Keratinocyte (primary cell): ENCODE results near the gene PRR14L. TPM values are rescaled to one million over a fixed set of nuclear protein-coding genes. Genes with fewer than 3 reads are reported as not detected.

Experiments used
- DNase-seq: peaks from one replicate; pipeline ENCODE4 v3.0.0-alpha.2; 2011; ENCODE audit warnings: low read depth, missing footprints, low spot score
- FAIRE-seq: peaks from 2 replicates; lab custom pipeline; 2011; peaks lifted over from hg19 to GRCh38; lab: Jason Lieb, UNC
- H2AFZ ChIP-seq: 2 replicates; pipeline ENCODE4 v1.6.0; 2012; ENCODE audit warnings: low read length, control low read depth, inconsistent platforms; ENCODE audit not compliant: control insufficient read depth
- H3K27ac ChIP-seq: 2 replicates; pipeline ENCODE4 v1.5.1; 2011; ENCODE audit warnings: low read length; ENCODE audit not compliant: control insufficient read depth, insufficient read depth
- H3K27me3 ChIP-seq: 3 replicates; pipeline ENCODE4 v1.6.0; 2011; ENCODE audit warnings: low read length; ENCODE audit not compliant: control insufficient read depth, insufficient read depth; ENCODE audit errors: extremely low read depth
- H3K36me3 ChIP-seq, 2 experiments: 2 replicates in 1 of 2; 3 replicates in 1 of 2; pipeline ENCODE4 v1.5.1; 2011; ENCODE audit warnings: low read length in 2 of 2, mild to moderate bottlenecking in 1 of 2; ENCODE audit not compliant: control insufficient read depth in 2 of 2, insufficient read depth in 2 of 2; ENCODE audit errors: extremely low read depth in 1 of 2
- H3K4me1 ChIP-seq: 3 replicates; pipeline ENCODE4 v1.5.1; 2011; ENCODE audit warnings: low read length; ENCODE audit not compliant: control insufficient read depth, insufficient read depth; ENCODE audit errors: extremely low read depth
- H3K4me2 ChIP-seq: 3 replicates; pipeline ENCODE4 v1.6.0; 2011; ENCODE audit warnings: low read depth, low read length; ENCODE audit not compliant: control insufficient read depth, insufficient read depth; ENCODE audit errors: extremely low read depth
- H3K4me3 ChIP-seq, 3 experiments: fragments of 200-600 bp in 1 of 3; sonication (generic) in 1 of 3; 2 replicates in 2 of 3; 3 replicates in 1 of 3; pipeline ENCODE4 v1.5.1; 2011 to 2016; ENCODE audit warnings: low read length in 3 of 3, mild to moderate bottlenecking in 3 of 3, control low read depth in 2 of 3, inconsistent platforms in 1 of 3, low read depth in 1 of 3, mixed read lengths in 1 of 3, mixed run types in 1 of 3, moderate library complexity in 1 of 3; ENCODE audit not compliant: control insufficient read depth in 2 of 3, insufficient read depth in 2 of 3; ENCODE audit errors: extremely low read depth in 1 of 3
- H3K79me2 ChIP-seq: 2 replicates; pipeline ENCODE4 v1.6.0; 2012; ENCODE audit warnings: low read length; ENCODE audit not compliant: control insufficient read depth, insufficient read depth
- H3K9ac ChIP-seq: 3 replicates; pipeline ENCODE4 v1.6.0; 2011; ENCODE audit warnings: low read length; ENCODE audit not compliant: control insufficient read depth, insufficient read depth; ENCODE audit errors: extremely low read depth
- H3K9me1 ChIP-seq: 3 replicates; pipeline ENCODE4 v1.6.0; 2011; ENCODE audit warnings: low read length; ENCODE audit not compliant: control insufficient read depth, insufficient read depth; ENCODE audit errors: extremely low read depth
- H3K9me3 ChIP-seq: 2 replicates; pipeline ENCODE4 v1.5.1; 2012; ENCODE audit warnings: low read depth, low read length; ENCODE audit not compliant: control insufficient read depth
- H4K20me1 ChIP-seq: 3 replicates; pipeline ENCODE4 v1.6.0; 2011; ENCODE audit warnings: low read length; ENCODE audit not compliant: control insufficient read depth, insufficient read depth; ENCODE audit errors: extremely low read depth
- EZH2 ChIP-seq: IDR thresholded peaks from one replicate; pipeline ENCODE4 v1.6.1; 2012; ENCODE audit warnings: inconsistent platforms, mild to moderate bottlenecking, low read length, moderate library complexity
- dilution Hi-C: fragments of 300-500 bp; cut with MboI; formaldehyde crosslinking; loops from one replicate; pipeline ENCODE4 v1.7.0; 2020; ENCODE audit warnings: low sequenced_read_pairs; ENCODE audit not compliant: extremely low pct_ligation_motif_present
- polyA plus RNA-seq, 5 experiments: library from polyadenylated mRNA; depleted of rRNA in 3 of 5; stranded (reverse) in 3 of 5; stranded (forward) in 1 of 5; unstranded in 1 of 5; fragments of >200 nt; gene quantifications; 1 replicate in 1 of 5; 2 replicates in 3 of 5; 3 replicates in 1 of 5; pipeline versions ENCODE4 v1.2.1 to v1.2.3, GENCODE V29; 2011 to 2012; ENCODE audit warnings: missing spikeins in 2 of 5, low read depth in 1 of 5, low replicate concordance in 1 of 5
- TF ChIP-seq, protein P1 (sequence below), 3 experiments: IDR thresholded peaks in 1 of 3; conservative IDR thresholded peaks in 1 of 3; optimal IDR thresholded peaks in 1 of 3; 2 replicates in 2 of 3; 3 replicates in 1 of 3; pipeline versions ENCODE3 to v1.5.1; 2011; ENCODE audit warnings: low read length in 3 of 3, mild to moderate bottlenecking in 3 of 3, moderate library complexity in 2 of 3, control low read depth in 1 of 3, inconsistent platforms in 1 of 3; ENCODE audit not compliant: insufficient read depth in 2 of 3; ENCODE audit errors: extremely low read depth in 1 of 3

Gene PRR14L
- polyA plus RNA-seq, 1 donor (not counting 4 experiments of a cell fraction or from before 2014, with no cell fraction given), result 13.6 TPM

DNA sequence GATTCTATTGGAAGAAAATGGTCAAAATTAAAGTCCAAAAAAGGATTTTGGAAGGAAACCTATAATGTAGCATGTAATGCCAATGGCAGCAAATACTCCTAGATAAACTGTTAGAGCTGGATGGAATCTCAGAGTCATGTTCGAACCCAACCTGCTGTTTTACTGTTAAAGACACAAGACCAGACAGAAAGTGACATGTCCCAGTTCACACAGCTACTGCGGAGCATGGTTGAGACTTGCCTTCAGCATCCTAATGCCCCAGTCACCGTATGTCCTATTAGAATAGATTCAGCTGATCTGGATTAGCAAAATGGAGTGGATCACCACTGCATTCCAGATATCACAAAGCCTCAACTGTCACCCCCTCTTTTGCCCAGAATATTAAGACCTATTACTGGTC, 102.9 kb downstream of the PRR14L start:
- Histone ChIP-seq H2AFZ (no peak overlapping the region), H3K9me3 (no peaks in the 10 kb centered on the region), H3K36me3 (peaks cover 9 to 20% of the 10 kb centered on the region in 2 experiments), H3K79me2 (peaks cover 61% of the 10 kb centered on the region), H3K27me3 (no peaks in the 10 kb centered on the region), H3K9ac (peak overlapping the region; percentile 73), H3K4me2 (peak overlapping the region; percentile 70), H3K4me1 (peaks cover 48% of the 10 kb centered on the region), H4K20me1 (no peaks in the 10 kb centered on the region), H3K9me1 (no peaks in the 10 kb centered on the region), H3K27ac (peak overlapping the region; percentile 96), H3K4me3 (peak overlapping the region in 2 of 3 experiments; percentile 15 to 29)
- DNase-seq (no peak), FAIRE-seq (no peak)
- TF ChIP-seq EZH2, result no peak
- TF ChIP-seq, protein P1, sequence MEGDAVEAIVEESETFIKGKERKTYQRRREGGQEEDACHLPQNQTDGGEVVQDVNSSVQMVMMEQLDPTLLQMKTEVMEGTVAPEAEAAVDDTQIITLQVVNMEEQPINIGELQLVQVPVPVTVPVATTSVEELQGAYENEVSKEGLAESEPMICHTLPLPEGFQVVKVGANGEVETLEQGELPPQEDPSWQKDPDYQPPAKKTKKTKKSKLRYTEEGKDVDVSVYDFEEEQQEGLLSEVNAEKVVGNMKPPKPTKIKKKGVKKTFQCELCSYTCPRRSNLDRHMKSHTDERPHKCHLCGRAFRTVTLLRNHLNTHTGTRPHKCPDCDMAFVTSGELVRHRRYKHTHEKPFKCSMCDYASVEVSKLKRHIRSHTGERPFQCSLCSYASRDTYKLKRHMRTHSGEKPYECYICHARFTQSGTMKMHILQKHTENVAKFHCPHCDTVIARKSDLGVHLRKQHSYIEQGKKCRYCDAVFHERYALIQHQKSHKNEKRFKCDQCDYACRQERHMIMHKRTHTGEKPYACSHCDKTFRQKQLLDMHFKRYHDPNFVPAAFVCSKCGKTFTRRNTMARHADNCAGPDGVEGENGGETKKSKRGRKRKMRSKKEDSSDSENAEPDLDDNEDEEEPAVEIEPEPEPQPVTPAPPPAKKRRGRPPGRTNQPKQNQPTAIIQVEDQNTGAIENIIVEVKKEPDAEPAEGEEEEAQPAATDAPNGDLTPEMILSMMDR (optimal IDR thresholded peaks at IDR 0.05 in 1 of 3, IDR thresholded peaks at IDR 0.05 in 1 of 3, conservative IDR thresholded peaks at IDR 0.05 in 1 of 3; ENCODE audit: extremely low read depth in 1 of 3, insufficient read depth in 2 of 3, low read length in 3 of 3), result no peak
- dilution Hi-C loops, result no loop called here

DNA sequence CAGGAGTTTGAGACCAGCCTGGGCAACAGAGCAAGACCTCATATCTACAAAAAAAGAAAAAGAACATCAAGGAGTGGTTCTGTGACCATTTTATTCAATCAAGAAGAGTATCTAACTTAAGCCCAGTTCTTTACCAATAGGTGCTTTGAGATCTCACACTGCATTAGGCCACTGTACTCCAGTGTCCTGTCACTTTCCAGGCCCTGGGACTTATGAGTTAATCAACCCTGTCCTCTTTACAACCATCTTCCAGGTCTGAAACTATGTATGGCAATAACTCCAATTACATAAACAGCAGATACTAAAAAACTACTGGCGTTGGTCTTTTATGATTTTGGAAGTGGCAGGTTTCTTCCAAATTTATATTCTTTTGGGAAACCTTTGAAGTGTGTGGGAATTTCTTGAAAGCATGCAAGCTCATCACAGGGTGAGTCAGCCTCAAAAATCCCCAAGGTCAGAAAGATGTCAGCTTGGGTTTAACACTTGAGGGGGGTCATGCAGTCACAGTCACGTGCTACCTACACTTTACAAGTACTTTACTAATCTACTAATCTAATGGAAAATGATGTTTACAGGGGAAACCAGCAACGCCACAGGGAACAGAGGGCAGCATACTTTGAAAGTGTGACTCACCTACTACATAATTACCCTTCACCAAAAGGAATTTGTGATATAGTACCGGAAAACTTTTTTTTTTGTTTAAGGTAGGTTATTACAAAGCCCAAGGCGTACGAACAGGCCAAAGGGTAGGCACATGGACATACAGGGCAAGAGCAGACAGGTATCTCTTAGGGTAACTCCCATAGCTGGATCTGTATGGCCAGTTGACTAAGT, 103.5 kb downstream of the PRR14L start:
- FAIRE-seq (peak; percentile 95), DNase-seq (peak; percentile 87)
- H3K36me3 ChIP-seq, result peaks cover 9 to 26% of the 10 kb centered on the region in 2 experiments
- H3K79me2 ChIP-seq, result peaks cover 61% of the 10 kb centered on the region
- peak overlapping the region; percentile 70 for H3K4me2 ChIP-seq
- H3K4me1 ChIP-seq, result peaks cover 47% of the 10 kb centered on the region
- no peaks in the 10 kb centered on the region for H3K27me3 ChIP-seq
- H3K9me3 ChIP-seq, result no peaks in the 10 kb centered on the region
- H3K4me3 ChIP-seq, result peak overlapping the region in 1 of 3 experiments; percentile 29
- H3K9ac ChIP-seq, result peak overlapping the region; percentile 73
- H3K27ac ChIP-seq, result peak overlapping the region; percentile 96
- no peak for TF ChIP-seq EZH2
- TF ChIP-seq, protein P1 (optimal IDR thresholded peaks at IDR 0.05 in 1 of 3, IDR thresholded peaks at IDR 0.05 in 1 of 3, conservative IDR thresholded peaks at IDR 0.05 in 1 of 3; ENCODE audit: extremely low read depth in 1 of 3, insufficient read depth in 2 of 3, low read length in 3 of 3), result no peak
- H2AFZ ChIP-seq, result no peak overlapping the region
- H3K9me1 ChIP-seq, result no peaks in the 10 kb centered on the region
- dilution Hi-C loops, result no loop called here
- H4K20me1 ChIP-seq, result no peaks in the 10 kb centered on the region
